ENCODE results near the gene ST3GAL3. TPM values are rescaled to one million over a fixed set of nuclear protein-coding genes. Genes with fewer than 3 reads are reported as not detected.

Gene ST3GAL3
- total RNA-seq, 1 experiment from 2014 or later = 8.6 TPM

GRCh38 chr1:43754892-43755291 is 47.6 kb downstream of the ST3GAL3 start (continued):
- no peak for TF ChIP-seq ZNF138 (CRISPR knock-in tag; conservative IDR thresholded peaks at IDR 0.05)
- no peak for TF ChIP-seq ZNF532 (CRISPR knock-in tag; IDR thresholded peaks at IDR 0.05; ENCODE audit: borderline replicate concordance)
- TF ChIP-seq OVOL2 (CRISPR knock-in tag; IDR thresholded peaks at IDR 0.05; ENCODE audit: borderline replicate concordance) = no peak
- TF ChIP-seq, protein P1, sequence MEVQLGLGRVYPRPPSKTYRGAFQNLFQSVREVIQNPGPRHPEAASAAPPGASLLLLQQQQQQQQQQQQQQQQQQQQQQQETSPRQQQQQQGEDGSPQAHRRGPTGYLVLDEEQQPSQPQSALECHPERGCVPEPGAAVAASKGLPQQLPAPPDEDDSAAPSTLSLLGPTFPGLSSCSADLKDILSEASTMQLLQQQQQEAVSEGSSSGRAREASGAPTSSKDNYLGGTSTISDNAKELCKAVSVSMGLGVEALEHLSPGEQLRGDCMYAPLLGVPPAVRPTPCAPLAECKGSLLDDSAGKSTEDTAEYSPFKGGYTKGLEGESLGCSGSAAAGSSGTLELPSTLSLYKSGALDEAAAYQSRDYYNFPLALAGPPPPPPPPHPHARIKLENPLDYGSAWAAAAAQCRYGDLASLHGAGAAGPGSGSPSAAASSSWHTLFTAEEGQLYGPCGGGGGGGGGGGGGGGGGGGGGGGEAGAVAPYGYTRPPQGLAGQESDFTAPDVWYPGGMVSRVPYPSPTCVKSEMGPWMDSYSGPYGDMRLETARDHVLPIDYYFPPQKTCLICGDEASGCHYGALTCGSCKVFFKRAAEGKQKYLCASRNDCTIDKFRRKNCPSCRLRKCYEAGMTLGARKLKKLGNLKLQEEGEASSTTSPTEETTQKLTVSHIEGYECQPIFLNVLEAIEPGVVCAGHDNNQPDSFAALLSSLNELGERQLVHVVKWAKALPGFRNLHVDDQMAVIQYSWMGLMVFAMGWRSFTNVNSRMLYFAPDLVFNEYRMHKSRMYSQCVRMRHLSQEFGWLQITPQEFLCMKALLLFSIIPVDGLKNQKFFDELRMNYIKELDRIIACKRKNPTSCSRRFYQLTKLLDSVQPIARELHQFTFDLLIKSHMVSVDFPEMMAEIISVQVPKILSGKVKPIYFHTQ (CRISPR knock-in tag; IDR thresholded peaks at IDR 0.05) = no peak
- TF ChIP-seq E2F5 (CRISPR knock-in tag; IDR thresholded peaks at IDR 0.05) = no peak
- TF ChIP-seq, protein P2, sequence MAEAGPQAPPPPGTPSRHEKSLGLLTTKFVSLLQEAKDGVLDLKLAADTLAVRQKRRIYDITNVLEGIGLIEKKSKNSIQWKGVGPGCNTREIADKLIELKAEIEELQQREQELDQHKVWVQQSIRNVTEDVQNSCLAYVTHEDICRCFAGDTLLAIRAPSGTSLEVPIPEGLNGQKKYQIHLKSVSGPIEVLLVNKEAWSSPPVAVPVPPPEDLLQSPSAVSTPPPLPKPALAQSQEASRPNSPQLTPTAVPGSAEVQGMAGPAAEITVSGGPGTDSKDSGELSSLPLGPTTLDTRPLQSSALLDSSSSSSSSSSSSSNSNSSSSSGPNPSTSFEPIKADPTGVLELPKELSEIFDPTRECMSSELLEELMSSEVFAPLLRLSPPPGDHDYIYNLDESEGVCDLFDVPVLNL (CRISPR knock-in tag; IDR thresholded peaks at IDR 0.05; ENCODE audit: borderline replicate concordance, low read depth) = no peak
- no peak for TF ChIP-seq ZNF219 (CRISPR knock-in tag; IDR thresholded peaks at IDR 0.05; ENCODE audit: borderline replicate concordance)

- Mint-ChIP-seq H3K36me3 (no peaks in the 10 kb centered on the region), H3K9me3 (no peaks in the 10 kb centered on the region), H3K27me3 (ENCODE audit: low read depth) (no peaks in the 10 kb centered on the region), H3K4me1 (no peaks in the 10 kb centered on the region), H3K27ac (no peak overlapping the region), H3K4me3 (no peak overlapping the region)
- DNase-seq (ENCODE audit: low spot score) = no peak
- TF ChIP-seq MLX (CRISPR knock-in tag; IDR thresholded peaks at IDR 0.05) = no peak
- TF ChIP-seq ZBTB21 (CRISPR knock-in tag; IDR thresholded peaks at IDR 0.05; ENCODE audit: borderline replicate concordance) = no peak
- no peak for TF ChIP-seq RELA (CRISPR knock-in tag; IDR thresholded peaks at IDR 0.05; ENCODE audit: borderline replicate concordance)
- TF ChIP-seq CREB1 (CRISPR knock-in tag; IDR thresholded peaks at IDR 0.05) = no peak
- no peak for TF ChIP-seq EMX1 (CRISPR knock-in tag; IDR thresholded peaks at IDR 0.05)
- TF ChIP-seq, protein P3, sequence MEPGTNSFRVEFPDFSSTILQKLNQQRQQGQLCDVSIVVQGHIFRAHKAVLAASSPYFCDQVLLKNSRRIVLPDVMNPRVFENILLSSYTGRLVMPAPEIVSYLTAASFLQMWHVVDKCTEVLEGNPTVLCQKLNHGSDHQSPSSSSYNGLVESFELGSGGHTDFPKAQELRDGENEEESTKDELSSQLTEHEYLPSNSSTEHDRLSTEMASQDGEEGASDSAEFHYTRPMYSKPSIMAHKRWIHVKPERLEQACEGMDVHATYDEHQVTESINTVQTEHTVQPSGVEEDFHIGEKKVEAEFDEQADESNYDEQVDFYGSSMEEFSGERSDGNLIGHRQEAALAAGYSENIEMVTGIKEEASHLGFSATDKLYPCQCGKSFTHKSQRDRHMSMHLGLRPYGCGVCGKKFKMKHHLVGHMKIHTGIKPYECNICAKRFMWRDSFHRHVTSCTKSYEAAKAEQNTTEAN (CRISPR knock-in tag; IDR thresholded peaks at IDR 0.05) = no peak
- TF ChIP-seq SP1 (CRISPR knock-in tag; conservative IDR thresholded peaks at IDR 0.05) = no peak
- TF ChIP-seq, protein P4, sequence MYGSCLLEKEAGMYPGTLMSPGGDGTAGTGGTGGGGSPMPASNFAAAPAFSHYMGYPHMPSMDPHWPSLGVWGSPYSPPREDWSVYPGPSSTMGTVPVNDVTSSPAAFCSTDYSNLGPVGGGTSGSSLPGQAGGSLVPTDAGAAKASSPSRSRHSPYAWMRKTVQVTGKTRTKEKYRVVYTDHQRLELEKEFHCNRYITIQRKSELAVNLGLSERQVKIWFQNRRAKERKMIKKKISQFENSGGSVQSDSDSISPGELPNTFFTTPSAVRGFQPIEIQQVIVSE (CRISPR knock-in tag; IDR thresholded peaks at IDR 0.05; ENCODE audit: borderline replicate concordance) = no peak
- ChIA-PET POLR2A (no interaction called here), CTCF (interaction anchor here (1.1 kb wide), 1 partner anchor 178 kb away, joined by 4 read pairs; no protein-coding TSS in a partner anchor)
- no peak for ATAC-seq
Measured at GRCh38 chr1:43757343-43758053, 50.2 kb downstream of the ST3GAL3 start.

All from WTC11 (cell line).